Type B pancreatic cell (in vitro differentiated cells): ENCODE results near the gene ROR2. TPM values are rescaled to one million over a fixed set of nuclear protein-coding genes. Genes with fewer than 3 reads are reported as not detected.

ENCODE experiments used
- DNase-seq: peaks from one replicate; pipeline ENCODE4 v3.0.0; 2021; ENCODE audit warnings: mixed read lengths; ENCODE audit not compliant: unreplicated experiment; ENCODE audit errors: extremely low spot score
- H3K27ac Mint-ChIP-seq: 2 replicates; pipeline ENCODE4 v1.8.0; 2021; ENCODE audit warnings: mild to moderate bottlenecking, mixed read lengths
- H3K27me3 Mint-ChIP-seq: 2 replicates; pipeline ENCODE4 v1.8.0; 2021; ENCODE audit warnings: mixed read lengths
- H3K36me3 Mint-ChIP-seq: 2 replicates; pipeline ENCODE4 v1.8.0; 2021; ENCODE audit warnings: mixed read lengths
- H3K4me1 Mint-ChIP-seq: one replicate; pipeline ENCODE4 v1.8.0; 2021; ENCODE audit warnings: mixed read lengths; ENCODE audit not compliant: unreplicated experiment
- H3K4me3 Mint-ChIP-seq: 2 replicates; pipeline ENCODE4 v1.8.0; 2021; ENCODE audit warnings: mild to moderate bottlenecking, mixed read lengths
- H3K9me3 Mint-ChIP-seq: 2 replicates; pipeline ENCODE4 v1.8.0; 2021; ENCODE audit warnings: mixed read lengths
- total RNA-seq: library from RNA; stranded (reverse); gene quantifications from 2 replicates; pipeline ENCODE4 v1.2.1, GENCODE V29; 2021; ENCODE audit warnings: low replicate concordance
- TF ChIP-seq, protein P1 (sequence below): fragments of 200-600 bp; sonication (generic); conservative IDR thresholded peaks from 2 replicates; pipeline ENCODE4 v1.5.0; 2021; ENCODE audit warnings: antibody characterized with exemption, mild to moderate bottlenecking

Gene ROR2
- total RNA-seq, 1 donor from 2014 or later: 48.9 TPM

DNA sequence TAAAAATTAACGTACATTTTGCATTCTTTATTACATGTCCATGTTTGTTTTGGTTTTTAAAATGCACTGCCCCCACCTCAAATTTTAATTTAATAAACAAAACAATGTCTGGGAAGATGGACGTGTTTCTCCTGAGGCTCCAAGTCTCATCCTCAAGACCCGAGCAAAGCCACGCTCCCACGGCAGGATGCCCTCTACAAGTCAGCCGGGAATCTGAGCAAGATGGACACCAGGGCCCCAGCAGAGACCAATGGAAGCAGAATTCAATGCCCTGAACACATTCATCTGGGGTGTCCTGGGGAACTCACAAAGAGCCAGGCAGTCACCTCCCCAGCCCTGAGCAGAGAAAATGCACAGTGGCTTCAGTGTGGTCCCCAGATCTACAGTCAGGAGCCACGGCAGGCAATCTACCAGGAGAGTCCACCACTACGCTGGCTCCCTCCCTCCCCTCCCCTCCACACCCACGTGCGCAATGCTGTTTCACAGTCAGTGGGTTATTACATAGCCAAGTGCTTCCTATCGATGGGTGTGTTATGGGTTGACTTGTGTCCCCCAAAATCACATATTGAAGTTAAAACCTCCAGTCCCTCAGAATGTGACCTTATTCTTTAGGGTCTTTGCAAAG, 129.8 kb downstream of the ROR2 start:
- TF ChIP-seq, protein P1, sequence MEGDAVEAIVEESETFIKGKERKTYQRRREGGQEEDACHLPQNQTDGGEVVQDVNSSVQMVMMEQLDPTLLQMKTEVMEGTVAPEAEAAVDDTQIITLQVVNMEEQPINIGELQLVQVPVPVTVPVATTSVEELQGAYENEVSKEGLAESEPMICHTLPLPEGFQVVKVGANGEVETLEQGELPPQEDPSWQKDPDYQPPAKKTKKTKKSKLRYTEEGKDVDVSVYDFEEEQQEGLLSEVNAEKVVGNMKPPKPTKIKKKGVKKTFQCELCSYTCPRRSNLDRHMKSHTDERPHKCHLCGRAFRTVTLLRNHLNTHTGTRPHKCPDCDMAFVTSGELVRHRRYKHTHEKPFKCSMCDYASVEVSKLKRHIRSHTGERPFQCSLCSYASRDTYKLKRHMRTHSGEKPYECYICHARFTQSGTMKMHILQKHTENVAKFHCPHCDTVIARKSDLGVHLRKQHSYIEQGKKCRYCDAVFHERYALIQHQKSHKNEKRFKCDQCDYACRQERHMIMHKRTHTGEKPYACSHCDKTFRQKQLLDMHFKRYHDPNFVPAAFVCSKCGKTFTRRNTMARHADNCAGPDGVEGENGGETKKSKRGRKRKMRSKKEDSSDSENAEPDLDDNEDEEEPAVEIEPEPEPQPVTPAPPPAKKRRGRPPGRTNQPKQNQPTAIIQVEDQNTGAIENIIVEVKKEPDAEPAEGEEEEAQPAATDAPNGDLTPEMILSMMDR: no peak
- no peak for DNase-seq
- Mint-ChIP-seq H3K4me3 (no peak overlapping the region), H3K9me3 (peaks cover 5% of the 10 kb centered on the region), H3K27ac (no peak overlapping the region), H3K4me1 (peaks cover 39% of the 10 kb centered on the region), H3K36me3 (peaks cover 10% of the 10 kb centered on the region), H3K27me3 (no peaks in the 10 kb centered on the region)

DNA sequence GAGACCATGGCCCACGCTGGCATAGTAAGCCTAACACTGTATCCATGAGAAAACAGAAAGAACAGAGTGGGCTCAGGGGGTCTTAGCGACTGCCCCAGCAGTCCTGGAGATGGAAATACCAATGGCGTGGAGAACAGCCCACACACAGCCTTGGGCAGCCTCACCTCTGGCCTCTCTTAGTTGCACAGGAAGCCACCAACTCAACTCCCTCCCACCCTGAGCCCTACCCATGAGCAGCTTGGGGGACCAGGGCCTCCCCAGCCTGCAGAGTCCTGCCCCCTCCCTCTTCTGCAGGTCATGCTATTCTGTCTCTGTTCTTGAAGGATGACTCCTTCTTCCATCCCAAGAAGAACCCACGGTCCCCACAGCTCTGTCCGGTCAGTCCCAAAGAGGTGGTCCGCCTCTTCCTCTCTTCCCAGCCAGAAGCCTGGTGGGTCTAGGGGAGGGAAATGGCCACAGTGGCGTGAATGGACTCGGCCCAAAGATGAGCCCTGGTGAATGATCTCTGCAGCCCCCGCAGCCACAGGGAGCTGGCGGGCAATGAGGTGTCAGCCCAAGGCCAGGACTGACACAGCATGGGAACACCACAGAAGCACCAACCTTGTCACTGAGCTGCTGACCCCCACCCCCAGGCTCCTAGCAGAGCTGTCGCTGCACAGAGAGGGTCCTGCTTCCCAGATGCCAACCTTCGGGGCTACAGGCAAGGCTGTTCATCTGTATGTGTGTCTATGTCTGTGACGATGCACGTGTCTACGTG, 131.2 kb downstream of the ROR2 start:
- TF ChIP-seq, protein P1: no peak

DNA sequence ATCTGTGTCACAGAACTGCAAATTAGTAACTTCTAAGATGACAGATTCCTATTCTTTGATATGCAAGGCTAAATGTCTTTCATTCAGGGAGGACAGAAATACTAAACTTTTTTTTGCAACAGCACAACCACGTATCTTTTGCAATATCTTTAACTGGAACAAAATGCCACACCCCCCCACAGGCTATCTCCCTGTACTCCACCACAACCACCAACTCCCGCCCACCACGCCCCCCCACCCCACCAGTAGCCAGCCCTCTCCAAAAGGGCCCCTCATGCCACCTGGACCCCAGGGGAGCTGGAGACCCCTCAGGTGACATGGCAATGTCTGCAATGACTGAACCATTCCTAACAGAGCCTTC, 131.8 kb downstream of the ROR2 start:
- no peaks in the 10 kb centered on the region for H3K27me3 Mint-ChIP-seq
- H3K9me3 Mint-ChIP-seq: peaks cover 5% of the 10 kb centered on the region
- TF ChIP-seq, protein P1: no peak
- no peak for DNase-seq
- H3K36me3 Mint-ChIP-seq: peaks cover 10% of the 10 kb centered on the region
- peak overlapping the region; percentile 67 for H3K4me3 Mint-ChIP-seq
- H3K4me1 Mint-ChIP-seq: peaks cover 40% of the 10 kb centered on the region
- peak overlapping the region; percentile 38 for H3K27ac Mint-ChIP-seq

More for the DNA sequence above, 131.2 kb downstream of the ROR2 start:
- Mint-ChIP-seq H3K27ac (no peak overlapping the region), H3K9me3 (peaks cover 5% of the 10 kb centered on the region), H3K4me1 (peaks cover 40% of the 10 kb centered on the region), H3K4me3 (no peak overlapping the region), H3K27me3 (no peaks in the 10 kb centered on the region), H3K36me3 (peaks cover 10% of the 10 kb centered on the region)
- DNase-seq: no peak

DNA sequence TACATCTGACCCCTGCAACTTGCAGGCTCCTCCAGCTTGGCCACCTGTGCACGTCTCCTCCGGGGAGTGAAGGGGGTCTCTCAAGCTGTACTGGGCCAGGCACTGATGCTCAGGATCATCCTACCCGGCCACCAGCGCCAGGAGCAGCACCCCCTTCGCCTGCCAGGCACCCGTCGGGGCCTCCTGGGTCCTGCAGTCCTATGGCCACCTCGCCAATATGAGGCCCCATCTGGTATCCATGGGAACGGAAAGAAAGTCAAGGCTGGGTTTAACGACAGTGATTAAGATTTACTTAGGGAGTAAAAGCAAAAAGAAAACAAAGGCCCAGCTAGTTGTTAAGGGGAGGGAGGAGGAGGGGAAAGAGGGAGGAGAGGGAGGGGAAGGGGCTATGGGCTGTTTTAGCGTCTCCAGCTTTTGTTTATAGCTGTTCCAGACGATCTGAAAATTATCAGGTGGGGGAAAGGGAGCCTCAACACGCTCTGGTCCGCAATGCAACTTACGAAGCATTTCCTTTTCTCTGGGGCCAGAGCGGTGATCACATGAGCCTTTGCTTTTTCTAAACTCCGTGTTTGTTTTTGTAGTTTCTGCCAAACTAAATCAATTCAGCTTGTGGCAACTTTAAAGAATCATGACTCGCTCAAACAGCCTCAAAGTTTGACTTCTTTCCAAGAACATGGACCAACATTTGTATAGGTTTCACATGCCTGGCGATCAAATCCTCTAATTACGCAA, 132.4 kb downstream of the ROR2 start:
- peaks cover 10% of the 10 kb centered on the region for H3K36me3 Mint-ChIP-seq
- DNase-seq: no peak
- H3K27me3 Mint-ChIP-seq: no peaks in the 10 kb centered on the region
- TF ChIP-seq, protein P1: no peak
- H3K27ac Mint-ChIP-seq: peak overlapping the region; percentile 38
- H3K4me1 Mint-ChIP-seq: peaks cover 44% of the 10 kb centered on the region
- peak overlapping the region; percentile 67 for H3K4me3 Mint-ChIP-seq
- peaks cover 5% of the 10 kb centered on the region for H3K9me3 Mint-ChIP-seq

DNA sequence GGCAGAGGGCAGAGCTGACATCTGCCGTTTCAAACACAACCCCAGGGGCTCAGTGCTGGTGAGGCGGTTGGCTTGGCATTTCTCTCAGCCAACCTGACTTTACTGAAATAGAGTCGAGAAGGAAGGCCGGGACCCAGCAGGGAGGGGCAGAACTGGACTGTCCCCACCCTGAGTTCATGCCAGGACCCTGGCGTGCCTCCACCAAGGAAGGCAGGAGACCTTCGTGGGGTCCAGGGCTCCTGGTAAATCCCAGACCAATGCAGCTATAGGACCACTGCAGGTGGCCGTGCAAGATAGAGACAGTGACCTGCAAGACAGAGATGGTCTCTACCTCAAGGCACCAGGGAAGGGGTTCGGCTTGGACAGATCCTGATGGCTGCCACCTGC, 132.9 kb downstream of the ROR2 start:
- Mint-ChIP-seq H3K9me3 (peaks cover 5% of the 10 kb centered on the region), H3K36me3 (peaks cover 9% of the 10 kb centered on the region), H3K27me3 (no peaks in the 10 kb centered on the region), H3K4me1 (peaks cover 46% of the 10 kb centered on the region), H3K27ac (no peak overlapping the region), H3K4me3 (peak overlapping the region; percentile 17)
- TF ChIP-seq, protein P1: no peak
- DNase-seq: no peak
